GM10847 (cell line): ENCODE data around the gene PRRC1.
A peak's percentile ranks its signal among the peaks of the same experiment; 100 is the strongest.

Source experiments
- POLR2A ChIP-seq: IDR thresholded peaks from 2 replicates; pipeline ENCODE4 v1.6.1; 2011; ENCODE audit not compliant: insufficient read length; ENCODE audit errors: extremely low read depth

PRRC1 gene

GRCh38 chr5:127517480-127518318 lies at the start of gene PRRC1:
TSS of gene PRRC1 (plus strand) at chr5:127517640. CDS start at chr5:127523480, 5,840 bp downstream.
- TF ChIP-seq POLR2A, result peak; percentile 78

GRCh38 chr5:127471211-127471610 lies 46.2 kb upstream of the PRRC1 start:
- no peak for TF ChIP-seq POLR2A

GRCh38 chr5:127472700-127473099 lies 44.7 kb upstream of the PRRC1 start:
- no peak for TF ChIP-seq POLR2A

- no peak for TF ChIP-seq POLR2A
Observed at GRCh38 chr5:127486471-127486870, 31.0 kb upstream of the PRRC1 start.

GRCh38 chr5:127492854-127493738 lies 24.3 kb upstream of the PRRC1 start:
- no peak for TF ChIP-seq POLR2A

GRCh38 chr5:127498548-127498947 lies 18.9 kb upstream of the PRRC1 start:
- TF ChIP-seq POLR2A, result no peak

- no peak for TF ChIP-seq POLR2A
Observed at GRCh38 chr5:127505905-127506304, 11.5 kb upstream of the PRRC1 start.

GRCh38 chr5:127506616-127507015 lies 10.8 kb upstream of the PRRC1 start:
- TF ChIP-seq POLR2A, result no peak

GRCh38 chr5:127508644-127509373 lies 8.6 kb upstream of the PRRC1 start:
- no peak for TF ChIP-seq POLR2A

- TF ChIP-seq POLR2A, result no peak
Observed at GRCh38 chr5:127513408-127513970, 4.0 kb upstream of the PRRC1 start.

GRCh38 chr5:127514816-127515215 lies 2.6 kb upstream of the PRRC1 start:
- TF ChIP-seq POLR2A, result no peak

GRCh38 chr5:127515693-127516440 lies 1.6 kb upstream of the PRRC1 start:
- TF ChIP-seq POLR2A, result no peak

- TF ChIP-seq POLR2A, result no peak
Observed at GRCh38 chr5:127517110-127517479, 345 bp upstream of the PRRC1 start.

- TF ChIP-seq POLR2A, result no peak
Observed at GRCh38 chr5:127518319-127518621, 830 bp downstream of the PRRC1 start.

GRCh38 chr5:127519527-127519926 lies 2.1 kb downstream of the PRRC1 start:
- TF ChIP-seq POLR2A, result no peak
